KBM-7 (cell line): ENCODE results near the gene BCR.
"Not testable (repeated sequence)": the region's sequence is repeated elsewhere in the genome, so short reads cannot be mapped to it uniquely, and the experiment has no call there.

Source experiments
- DNase-seq: peaks from one replicate; pipeline ENCODE4 v3.0.0-alpha.2; 2015
- in situ Hi-C: fragments of 300-500 bp; cut with MboI; formaldehyde crosslinking; loops from 2 replicates; pipeline ENCODE4 v1.14.3; 2020; ENCODE audit warnings: low sequenced_read_pairs, low pct_unique_long_range_greater_than_20kb, mixed read lengths

BCR gene

GRCh38 chr22:23180301-23180892 is at the start of gene BCR:
Gene BCR (plus strand): TSS chr22:23180509. CDS start chr22:23180961, 452 bp downstream.
- DNase-seq, result peak; percentile 44
- in situ Hi-C loops, result no loop called here

GRCh38 chr22:23130697-23131096 is 49.6 kb upstream of the BCR start:
- no peak for DNase-seq
- in situ Hi-C loops, result no loop called here

GRCh38 chr22:23131931-23132330 is 48.4 kb upstream of the BCR start:
- DNase-seq, result no peak
- in situ Hi-C loops, result no loop called here

GRCh38 chr22:23132376-23133091 is 47.8 kb upstream of the BCR start:
- in situ Hi-C loops, result no loop called here
- DNase-seq, result no peak

- DNase-seq, result no peak
- in situ Hi-C loops, result no loop called here
These were observed 46.4 kb upstream of the BCR start for GRCh38 chr22:23133922-23134321.

- in situ Hi-C loops, DNase-seq: not testable (repeated sequence)
These were observed 43.3 kb upstream of the BCR start for GRCh38 chr22:23136991-23137390.

GRCh38 chr22:23137468-23137867 is 42.8 kb upstream of the BCR start:
- in situ Hi-C loops, result no loop called here
- no peak for DNase-seq

- in situ Hi-C loops, result no loop called here
- peak; percentile 89 for DNase-seq
These were observed 42.3 kb upstream of the BCR start for GRCh38 chr22:23137905-23138561.

GRCh38 chr22:23138584-23139435 is 41.5 kb upstream of the BCR start:
- no peak for DNase-seq
- in situ Hi-C loops, result no loop called here

- in situ Hi-C loops, result no loop called here
- no peak for DNase-seq
These were observed 39.9 kb upstream of the BCR start for GRCh38 chr22:23140385-23140784.

GRCh38 chr22:23142546-23143105 is 37.7 kb upstream of the BCR start:
- no peak for DNase-seq
- in situ Hi-C loops, result no loop called here

GRCh38 chr22:23143119-23143518 is 37.2 kb upstream of the BCR start:
- in situ Hi-C loops, result no loop called here
- no peak for DNase-seq

GRCh38 chr22:23144432-23144831 is 35.9 kb upstream of the BCR start:
- no peak for DNase-seq
- in situ Hi-C loops, result no loop called here

- no peak for DNase-seq
- in situ Hi-C loops, result no loop called here
These were observed 35.1 kb upstream of the BCR start, which contains the start of gene RAB36 for GRCh38 chr22:23144932-23145877. Gene RAB36 (plus strand): TSS chr22:23145477. CDS start chr22:23146617, 1,140 bp downstream.

- peak; percentile 33 for DNase-seq
- in situ Hi-C loops, result no loop called here
These were observed 34.3 kb upstream of the BCR start for GRCh38 chr22:23145878-23146470.

- in situ Hi-C loops, result no loop called here
- DNase-seq, result no peak
These were observed 33.7 kb upstream of the BCR start for GRCh38 chr22:23146478-23147205.
